NCI-H2081 treated with DMSO at 0.1 percent for 48 hours (cell line): ENCODE measurements around the gene GUCY1A2.

Source experiments
- DNase-seq: peaks from one replicate; lab custom pipeline; 2025; lab: John Stamatoyannopoulos, UW

The GUCY1A2 gene

DNA sequence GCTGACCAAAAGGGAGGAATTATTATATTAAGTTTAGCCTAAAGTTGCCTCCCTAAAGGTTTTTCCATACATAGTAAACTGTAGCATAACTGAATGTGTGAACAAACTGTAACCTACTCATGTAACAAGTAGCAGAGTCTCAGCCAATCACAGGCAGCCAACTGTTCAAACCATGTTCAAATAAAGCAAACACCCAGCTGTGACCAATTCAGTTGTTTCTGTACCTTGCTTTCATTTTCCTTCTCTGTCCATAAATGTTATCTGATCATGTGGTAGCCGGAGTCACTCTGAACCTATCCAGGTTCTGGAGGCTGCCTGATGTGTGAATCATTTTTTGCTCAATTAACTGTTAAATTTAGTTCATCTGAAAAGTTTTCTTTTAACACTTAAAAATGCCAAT is 373.5 kb downstream of the GUCY1A2 start:
- DNase-seq = no peak

DNA sequence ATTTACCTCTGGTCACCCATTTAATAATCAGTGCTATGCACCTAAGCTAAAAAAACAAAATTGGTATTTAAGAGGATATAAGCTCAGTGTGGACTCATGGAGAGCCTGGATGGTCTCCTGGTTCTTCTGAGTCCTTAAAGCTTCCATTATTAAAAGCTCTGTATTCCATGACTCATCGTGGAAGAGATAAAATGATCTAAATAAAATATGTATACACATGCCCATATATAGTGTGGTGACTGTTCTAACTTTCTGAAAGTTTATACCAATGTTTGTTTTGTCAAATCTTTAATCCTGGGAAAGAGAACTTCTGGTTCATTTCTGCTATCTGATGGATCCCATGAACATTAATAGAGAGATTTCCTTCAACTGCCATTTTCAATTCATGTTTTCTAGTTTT is 375.9 kb downstream of the GUCY1A2 start:
- DNase-seq = no peak

DNA sequence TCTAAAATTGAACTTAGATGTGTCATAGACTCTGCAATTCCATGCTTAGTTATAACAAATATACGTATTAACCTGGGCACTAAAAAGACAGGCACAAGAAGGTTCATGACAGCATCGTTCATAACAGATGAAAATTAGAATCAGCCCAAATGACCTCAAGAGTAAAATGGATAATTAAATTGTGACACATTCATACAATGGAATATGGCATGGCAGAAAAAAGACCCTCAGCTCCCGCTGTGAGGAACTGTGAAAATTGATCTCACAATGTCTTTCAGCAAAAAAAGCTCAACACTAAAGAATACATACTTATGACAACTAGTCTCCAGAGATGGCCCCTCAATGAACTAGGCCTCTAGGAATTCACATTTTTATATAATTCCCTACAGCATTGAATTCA is 386.0 kb downstream of the GUCY1A2 start:
- DNase-seq = no peak

DNA sequence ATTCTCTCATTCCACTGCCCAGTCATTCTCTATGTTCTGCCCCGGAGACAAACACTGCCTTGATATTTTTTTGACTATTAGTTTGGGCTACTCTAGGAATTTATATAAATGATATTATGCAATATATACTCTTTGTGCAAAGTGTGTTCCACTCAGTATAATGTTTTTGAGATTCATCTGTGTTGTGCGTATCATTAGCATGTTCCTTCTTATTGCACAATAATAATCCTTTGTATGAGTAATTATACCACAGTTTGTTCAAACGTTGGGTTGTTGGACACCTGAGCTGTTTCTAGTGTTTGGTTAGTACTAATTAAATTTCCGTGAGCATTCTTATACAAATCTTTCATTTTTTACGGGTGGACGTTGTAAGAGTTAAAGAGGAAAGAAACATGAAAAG is 390.6 kb downstream of the GUCY1A2 start:
- DNase-seq = no peak

DNA sequence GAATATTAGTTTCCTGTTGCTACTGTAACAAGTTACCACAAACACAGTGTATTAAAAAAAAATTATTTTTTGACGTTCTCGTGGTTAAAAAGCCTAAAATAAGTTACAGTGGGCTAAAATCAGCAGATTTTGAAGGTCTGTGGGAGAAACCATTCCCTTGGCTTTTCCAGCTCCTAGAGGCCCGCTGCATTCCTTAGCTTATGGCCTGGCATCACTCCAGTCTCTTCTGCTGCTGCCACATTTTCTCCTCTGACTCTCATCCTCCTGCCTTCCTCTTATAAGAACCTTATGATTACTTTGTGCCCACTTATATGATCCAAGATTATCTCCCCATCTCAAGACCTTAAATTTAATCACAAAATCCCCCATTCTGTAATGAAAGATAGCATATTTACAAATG is 392.7 kb downstream of the GUCY1A2 start:
- DNase-seq = no peak

DNA sequence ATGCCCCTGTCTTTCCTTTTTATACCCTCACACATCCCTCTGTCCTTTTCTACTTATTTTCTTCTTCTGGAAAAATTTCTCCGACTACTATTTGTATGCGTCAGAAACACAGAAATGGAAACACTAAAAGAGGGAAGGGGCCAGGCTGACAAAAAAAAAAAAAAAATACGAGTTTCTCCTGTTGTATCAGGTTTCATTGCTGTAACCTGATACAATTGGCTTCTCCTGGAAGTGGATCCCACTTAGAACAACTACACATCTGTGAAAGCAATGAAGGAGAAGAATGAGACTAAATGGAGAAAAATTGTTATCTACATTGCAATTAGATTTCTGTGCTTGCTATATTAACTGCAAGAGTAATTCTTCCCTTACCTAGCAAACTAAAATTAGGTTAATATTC is 393.9 kb downstream of the GUCY1A2 start:
- DNase-seq = no peak
